GM23338 (cell line): ENCODE data around the gene KCNMB1. TPM values are rescaled to one million over a fixed set of nuclear protein-coding genes. Genes with fewer than 3 reads are reported as not detected.

ENCODE experiments used
- ATAC-seq: fragments of 200-7000 bp; cut with Tn5 transposase; 3 replicates; pipeline ENCODE4 v1.9.1; 2020
- DNase-seq: peaks from one replicate; pipeline ENCODE4 v3.0.0-alpha.2; 2015; ENCODE audit warnings: low spot score
- H2AFZ ChIP-seq: fragments of 200-600 bp; sonication (generic); 2 replicates; pipeline ENCODE4 v1.8.0; 2016; ENCODE audit warnings: antibody characterized with exemption, mild to moderate bottlenecking, moderate library complexity
- H3F3A ChIP-seq: fragments of 200-600 bp; sonication (generic); replicated peaks from 2 replicates; pipeline ENCODE4 v1.8.0; 2017; ENCODE audit warnings: antibody characterized with exemption, mixed run types, low read depth
- H3K27ac ChIP-seq: fragments of 200-600 bp; sonication (generic); 2 replicates; pipeline ENCODE4 v1.6.1; 2016; ENCODE audit warnings: low read depth
- H3K27me3 ChIP-seq: fragments of 200-600 bp; sonication (generic); 2 replicates; pipeline ENCODE4 v1.8.0; 2016; ENCODE audit warnings: mild to moderate bottlenecking, mixed run types, moderate library complexity; ENCODE audit not compliant: insufficient read depth
- H3K36me3 ChIP-seq: fragments of 200-600 bp; sonication (generic); 2 replicates; pipeline ENCODE4 v1.8.0; 2016; ENCODE audit warnings: mild to moderate bottlenecking; ENCODE audit not compliant: insufficient read depth
- H3K4me1 ChIP-seq: fragments of 200-600 bp; sonication (generic); 2 replicates; pipeline ENCODE4 v1.8.0; 2016; ENCODE audit warnings: mild to moderate bottlenecking, moderate library complexity; ENCODE audit not compliant: insufficient read depth
- H3K4me2 ChIP-seq: fragments of 200-600 bp; sonication (generic); 2 replicates; pipeline ENCODE4 v1.7.1; 2017; ENCODE audit warnings: mixed run types
- H3K4me3 ChIP-seq: fragments of 200-600 bp; sonication (generic); 2 replicates; pipeline ENCODE4 v1.6.1; 2016; ENCODE audit warnings: mixed run types
- H3K79me2 ChIP-seq: fragments of 200-600 bp; sonication (generic); replicated peaks from 2 replicates; pipeline ENCODE4 v1.8.0; 2017; ENCODE audit warnings: mild to moderate bottlenecking; ENCODE audit not compliant: insufficient read depth
- H3K9me2 ChIP-seq: fragments of 200-600 bp; sonication (generic); 2 replicates; pipeline ENCODE4 v1.8.0; 2017; ENCODE audit not compliant: insufficient read depth
- H4K20me1 ChIP-seq: fragments of 200-600 bp; sonication (generic); replicated peaks from 2 replicates; pipeline ENCODE4 v1.8.0; 2017; ENCODE audit warnings: mild to moderate bottlenecking; ENCODE audit not compliant: insufficient read depth
- H3K27ac Mint-ChIP-seq: 2 replicates; pipeline ENCODE4 v1.8.0; 2020; ENCODE audit warnings: inconsistent platforms, mild to moderate bottlenecking, moderate library complexity, mixed read lengths
- H3K27me3 Mint-ChIP-seq: 3 replicates; pipeline ENCODE4 v1.8.0; 2022; ENCODE audit warnings: low read depth, mild to moderate bottlenecking, moderate library complexity, mixed read lengths, inconsistent platforms; ENCODE audit not compliant: insufficient read depth, poor library complexity
- H3K36me3 Mint-ChIP-seq: 3 replicates; pipeline ENCODE4 v1.8.0; 2021; ENCODE audit warnings: low read depth, mild to moderate bottlenecking, inconsistent platforms, moderate library complexity, mixed read lengths
- H3K4me1 Mint-ChIP-seq: 3 replicates; pipeline ENCODE4 v1.8.0; 2020; ENCODE audit warnings: mild to moderate bottlenecking, inconsistent platforms, mixed read lengths
- H3K4me3 Mint-ChIP-seq: 3 replicates; pipeline ENCODE4 v1.8.0; 2021; ENCODE audit warnings: moderate library complexity, mild to moderate bottlenecking, inconsistent platforms, mixed read lengths
- H3K9me3 Mint-ChIP-seq: 3 replicates; pipeline ENCODE4 v1.8.0; 2020; ENCODE audit warnings: moderate library complexity, mild to moderate bottlenecking, inconsistent platforms, mixed read lengths
- CREB1 ChIP-seq: fragments of 250-450 bp; sonication (Bioruptor Pico); IDR thresholded peaks from 2 replicates; pipeline ENCODE4 v1.5.0; 2020; ENCODE audit warnings: low read depth, mild to moderate bottlenecking, moderate library complexity
- ETS1 ChIP-seq: IDR thresholded peaks from 2 replicates; pipeline ENCODE4 v1.6.1; 2016; ENCODE audit warnings: antibody characterized with exemption
- EZH2 ChIP-seq: fragments of 200-600 bp; sonication (generic); IDR thresholded peaks from one replicate; pipeline ENCODE4 v1.8.0; 2017; ENCODE audit warnings: antibody characterized with exemption, mild to moderate bottlenecking, low read depth; ENCODE audit not compliant: unreplicated experiment
- EZH2phosphoT487 ChIP-seq: fragments of 200-600 bp; sonication (generic); IDR thresholded peaks from one replicate; pipeline ENCODE4 v1.8.1; 2018; ENCODE audit warnings: antibody characterized with exemption; ENCODE audit not compliant: unreplicated experiment
- JUNB ChIP-seq: IDR thresholded peaks from one replicate; pipeline ENCODE4 v1.6.1; 2016; ENCODE audit warnings: antibody characterized with exemption; ENCODE audit not compliant: unreplicated experiment
- POLR2AphosphoS5 ChIP-seq: IDR thresholded peaks from 2 replicates; pipeline ENCODE4 v1.6.1; 2016; ENCODE audit warnings: antibody characterized with exemption, low read depth
- ZNF114 ChIP-seq: fragments of 250-450 bp; sonication (Bioruptor Pico); IDR thresholded peaks from 2 replicates; pipeline ENCODE4 v1.5.0; 2020; ENCODE audit warnings: mild to moderate bottlenecking, moderate library complexity
- ZNF331 ChIP-seq: fragments of 250-450 bp; sonication (Bioruptor Pico); IDR thresholded peaks from 2 replicates; pipeline ENCODE4 v1.5.0; 2020; ENCODE audit warnings: low read depth, mild to moderate bottlenecking, moderate library complexity
- polyA plus RNA-seq: library from polyadenylated mRNA; unstranded; fragments of >200 nt; fragmentation: Nextera tagmentation; extraction: Ambion mirVana; gene quantifications from 2 replicates; pipeline ENCODE4 v1.2.1, GENCODE V29; 2016
- total RNA-seq: library from RNA; depleted of rRNA; stranded (reverse); fragments of >200 nt; shearing (Covaris generic); gene quantifications from 2 replicates; pipeline ENCODE4 v1.2.3, GENCODE V29; 2014
- TF ChIP-seq, protein P1 (sequence below): IDR thresholded peaks from one replicate; pipeline ENCODE4 v1.6.1; 2018; ENCODE audit warnings: antibody characterized with exemption; ENCODE audit not compliant: unreplicated experiment
- TF ChIP-seq, protein P2 (sequence below): fragments of 250-450 bp; sonication (Bioruptor Pico); IDR thresholded peaks from 2 replicates; pipeline ENCODE4 v1.5.0; 2020; ENCODE audit warnings: mild to moderate bottlenecking, moderate library complexity

Gene KCNMB1
- total and polyA plus RNA-seq, 2 experiments from 2014 or later = 0.17 to 0.19 TPM

DNA sequence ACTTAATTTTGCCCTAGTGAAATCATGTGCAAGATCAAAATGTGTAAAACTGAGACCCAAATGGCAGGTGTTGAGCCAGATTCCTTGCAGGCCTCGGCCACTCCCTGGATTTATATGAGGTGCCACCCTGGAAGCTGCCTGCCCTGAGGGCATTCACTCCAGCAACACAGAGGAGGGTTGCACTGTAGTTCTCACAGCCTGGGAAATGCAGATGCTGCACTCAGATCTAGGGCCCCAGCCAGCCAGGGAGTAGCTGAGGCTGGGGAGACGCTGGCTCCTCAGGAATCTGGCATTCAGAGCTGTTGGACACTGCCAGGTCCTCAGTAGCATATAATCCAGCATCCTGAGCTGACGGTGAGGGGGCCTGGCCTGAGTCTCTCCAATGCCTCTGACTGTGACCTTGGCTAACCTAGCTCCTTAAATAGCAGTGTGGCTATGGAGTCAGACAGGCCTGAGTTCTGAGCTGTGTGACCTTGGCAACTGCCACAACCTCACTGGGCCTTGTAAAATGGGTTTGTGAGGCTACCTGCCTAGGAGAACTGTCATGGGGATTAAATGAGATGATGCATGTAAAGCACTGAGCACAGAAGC is 8.7 kb downstream of the KCNMB1 start (continued):
- TF ChIP-seq, protein P1, sequence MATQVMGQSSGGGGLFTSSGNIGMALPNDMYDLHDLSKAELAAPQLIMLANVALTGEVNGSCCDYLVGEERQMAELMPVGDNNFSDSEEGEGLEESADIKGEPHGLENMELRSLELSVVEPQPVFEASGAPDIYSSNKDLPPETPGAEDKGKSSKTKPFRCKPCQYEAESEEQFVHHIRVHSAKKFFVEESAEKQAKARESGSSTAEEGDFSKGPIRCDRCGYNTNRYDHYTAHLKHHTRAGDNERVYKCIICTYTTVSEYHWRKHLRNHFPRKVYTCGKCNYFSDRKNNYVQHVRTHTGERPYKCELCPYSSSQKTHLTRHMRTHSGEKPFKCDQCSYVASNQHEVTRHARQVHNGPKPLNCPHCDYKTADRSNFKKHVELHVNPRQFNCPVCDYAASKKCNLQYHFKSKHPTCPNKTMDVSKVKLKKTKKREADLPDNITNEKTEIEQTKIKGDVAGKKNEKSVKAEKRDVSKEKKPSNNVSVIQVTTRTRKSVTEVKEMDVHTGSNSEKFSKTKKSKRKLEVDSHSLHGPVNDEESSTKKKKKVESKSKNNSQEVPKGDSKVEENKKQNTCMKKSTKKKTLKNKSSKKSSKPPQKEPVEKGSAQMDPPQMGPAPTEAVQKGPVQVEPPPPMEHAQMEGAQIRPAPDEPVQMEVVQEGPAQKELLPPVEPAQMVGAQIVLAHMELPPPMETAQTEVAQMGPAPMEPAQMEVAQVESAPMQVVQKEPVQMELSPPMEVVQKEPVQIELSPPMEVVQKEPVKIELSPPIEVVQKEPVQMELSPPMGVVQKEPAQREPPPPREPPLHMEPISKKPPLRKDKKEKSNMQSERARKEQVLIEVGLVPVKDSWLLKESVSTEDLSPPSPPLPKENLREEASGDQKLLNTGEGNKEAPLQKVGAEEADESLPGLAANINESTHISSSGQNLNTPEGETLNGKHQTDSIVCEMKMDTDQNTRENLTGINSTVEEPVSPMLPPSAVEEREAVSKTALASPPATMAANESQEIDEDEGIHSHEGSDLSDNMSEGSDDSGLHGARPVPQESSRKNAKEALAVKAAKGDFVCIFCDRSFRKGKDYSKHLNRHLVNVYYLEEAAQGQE = no peak
- TF ChIP-seq, protein P2, sequence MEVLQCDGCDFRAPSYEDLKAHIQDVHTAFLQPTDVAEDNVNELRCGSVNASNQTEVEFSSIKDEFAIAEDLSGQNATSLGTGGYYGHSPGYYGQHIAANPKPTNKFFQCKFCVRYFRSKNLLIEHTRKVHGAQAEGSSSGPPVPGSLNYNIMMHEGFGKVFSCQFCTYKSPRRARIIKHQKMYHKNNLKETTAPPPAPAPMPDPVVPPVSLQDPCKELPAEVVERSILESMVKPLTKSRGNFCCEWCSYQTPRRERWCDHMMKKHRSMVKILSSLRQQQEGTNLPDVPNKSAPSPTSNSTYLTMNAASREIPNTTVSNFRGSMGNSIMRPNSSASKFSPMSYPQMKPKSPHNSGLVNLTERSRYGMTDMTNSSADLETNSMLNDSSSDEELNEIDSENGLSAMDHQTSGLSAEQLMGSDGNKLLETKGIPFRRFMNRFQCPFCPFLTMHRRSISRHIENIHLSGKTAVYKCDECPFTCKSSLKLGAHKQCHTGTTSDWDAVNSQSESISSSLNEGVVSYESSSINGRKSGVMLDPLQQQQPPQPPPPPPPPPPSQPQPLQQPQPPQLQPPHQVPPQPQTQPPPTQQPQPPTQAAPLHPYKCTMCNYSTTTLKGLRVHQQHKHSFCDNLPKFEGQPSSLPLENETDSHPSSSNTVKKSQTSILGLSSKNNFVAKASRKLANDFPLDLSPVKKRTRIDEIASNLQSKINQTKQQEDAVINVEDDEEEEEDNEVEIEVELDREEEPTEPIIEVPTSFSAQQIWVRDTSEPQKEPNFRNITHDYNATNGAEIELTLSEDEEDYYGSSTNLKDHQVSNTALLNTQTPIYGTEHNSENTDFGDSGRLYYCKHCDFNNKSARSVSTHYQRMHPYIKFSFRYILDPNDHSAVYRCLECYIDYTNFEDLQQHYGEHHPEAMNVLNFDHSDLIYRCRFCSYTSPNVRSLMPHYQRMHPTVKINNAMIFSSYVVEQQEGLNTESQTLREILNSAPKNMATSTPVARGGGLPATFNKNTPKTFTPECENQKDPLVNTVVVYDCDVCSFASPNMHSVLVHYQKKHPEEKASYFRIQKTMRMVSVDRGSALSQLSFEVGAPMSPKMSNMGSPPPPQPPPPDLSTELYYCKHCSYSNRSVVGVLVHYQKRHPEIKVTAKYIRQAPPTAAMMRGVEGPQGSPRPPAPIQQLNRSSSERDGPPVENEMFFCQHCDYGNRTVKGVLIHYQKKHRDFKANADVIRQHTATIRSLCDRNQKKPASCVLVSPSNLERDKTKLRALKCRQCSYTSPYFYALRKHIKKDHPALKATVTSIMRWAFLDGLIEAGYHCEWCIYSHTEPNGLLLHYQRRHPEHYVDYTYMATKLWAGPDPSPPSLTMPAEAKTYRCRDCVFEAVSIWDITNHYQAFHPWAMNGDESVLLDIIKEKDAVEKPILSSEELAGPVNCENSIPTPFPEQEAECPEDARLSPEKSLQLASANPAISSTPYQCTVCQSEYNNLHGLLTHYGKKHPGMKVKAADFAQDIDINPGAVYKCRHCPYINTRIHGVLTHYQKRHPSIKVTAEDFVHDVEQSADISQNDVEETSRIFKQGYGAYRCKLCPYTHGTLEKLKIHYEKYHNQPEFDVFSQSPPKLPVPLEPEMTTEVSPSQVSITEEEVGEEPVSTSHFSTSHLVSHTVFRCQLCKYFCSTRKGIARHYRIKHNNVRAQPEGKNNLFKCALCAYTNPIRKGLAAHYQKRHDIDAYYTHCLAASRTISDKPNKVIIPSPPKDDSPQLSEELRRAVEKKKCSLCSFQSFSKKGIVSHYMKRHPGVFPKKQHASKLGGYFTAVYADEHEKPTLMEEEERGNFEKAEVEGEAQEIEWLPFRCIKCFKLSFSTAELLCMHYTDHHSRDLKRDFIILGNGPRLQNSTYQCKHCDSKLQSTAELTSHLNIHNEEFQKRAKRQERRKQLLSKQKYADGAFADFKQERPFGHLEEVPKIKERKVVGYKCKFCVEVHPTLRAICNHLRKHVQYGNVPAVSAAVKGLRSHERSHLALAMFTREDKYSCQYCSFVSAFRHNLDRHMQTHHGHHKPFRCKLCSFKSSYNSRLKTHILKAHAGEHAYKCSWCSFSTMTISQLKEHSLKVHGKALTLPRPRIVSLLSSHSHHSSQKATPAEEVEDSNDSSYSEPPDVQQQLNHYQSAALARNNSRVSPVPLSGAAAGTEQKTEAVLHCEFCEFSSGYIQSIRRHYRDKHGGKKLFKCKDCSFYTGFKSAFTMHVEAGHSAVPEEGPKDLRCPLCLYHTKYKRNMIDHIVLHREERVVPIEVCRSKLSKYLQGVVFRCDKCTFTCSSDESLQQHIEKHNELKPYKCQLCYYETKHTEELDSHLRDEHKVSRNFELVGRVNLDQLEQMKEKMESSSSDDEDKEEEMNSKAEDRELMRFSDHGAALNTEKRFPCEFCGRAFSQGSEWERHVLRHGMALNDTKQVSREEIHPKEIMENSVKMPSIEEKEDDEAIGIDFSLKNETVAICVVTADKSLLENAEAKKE (CRISPR knock-in tag) = no peak
- no peak for TF ChIP-seq CREB1 (CRISPR knock-in tag)

GRCh38 chr5:170378740-170379139 is 10.4 kb downstream of the KCNMB1 start:
- ATAC-seq (no peak), DNase-seq (no peak)
- Histone ChIP-seq H2AFZ (peak overlapping the region; percentile 38; the same call in 1 of the 2 replicates), H3K79me2 (no peaks in the 10 kb centered on the region), H3K4me1 (no peaks in the 10 kb centered on the region), H3K27ac (no peak overlapping the region), H4K20me1 (no peaks in the 10 kb centered on the region), H3K9me2 (no peaks in the 10 kb centered on the region), H3F3A (no peaks in the 10 kb centered on the region), H3K36me3 (no peaks in the 10 kb centered on the region), H3K27me3 (no peaks in the 10 kb centered on the region), H3K4me2 (no peak overlapping the region), H3K4me3 (no peak overlapping the region)
- H3K9me3 Mint-ChIP-seq = peaks cover 11% of the 10 kb centered on the region; the same call in 2 of the 3 replicates
- H3K4me3 Mint-ChIP-seq = no peak overlapping the region
- no peak overlapping the region for H3K27ac Mint-ChIP-seq
- peaks cover 7% of the 10 kb centered on the region for H3K27me3 Mint-ChIP-seq
- no peaks in the 10 kb centered on the region for H3K36me3 Mint-ChIP-seq
- H3K4me1 Mint-ChIP-seq = peaks cover 2% of the 10 kb centered on the region; the same call in 2 of the 3 replicates
- no peak for TF ChIP-seq EZH2
- TF ChIP-seq ETS1 = no peak
- TF ChIP-seq ZNF114 (CRISPR knock-in tag) = no peak
- TF ChIP-seq ZNF331 (CRISPR knock-in tag) = no peak
- no peak for TF ChIP-seq JUNB
- TF ChIP-seq POLR2AphosphoS5 = no peak
- TF ChIP-seq EZH2phosphoT487 = no peak
